HEK293 (cell line): ENCODE data around the gene MAPK14.

Source experiments
- ZEB2 ChIP-seq: fragments of 450-650 bp; formaldehyde crosslinking; IDR thresholded peaks from 2 replicates; pipeline ENCODE4 v1.5.1; 2016; ENCODE audit warnings: missing biosample characterization, missing genetic modification characterization
- ZNF112 ChIP-seq: fragments of 450-650 bp; formaldehyde crosslinking; IDR thresholded peaks from 2 replicates; pipeline ENCODE4 v1.5.0; 2017; ENCODE audit warnings: missing biosample characterization, missing genetic modification characterization
- ZNF555 ChIP-seq: fragments of 450-650 bp; formaldehyde crosslinking; conservative IDR thresholded peaks from 2 replicates; pipeline ENCODE4 v1.5.1; 2017; ENCODE audit warnings: missing biosample characterization, mild to moderate bottlenecking, missing genetic modification characterization, inconsistent platforms
- ZNF596 ChIP-seq: fragments of 450-650 bp; IDR thresholded peaks from 2 replicates; pipeline ENCODE4 v1.5.0; 2018; ENCODE audit warnings: missing biosample characterization, mild to moderate bottlenecking, missing genetic modification characterization, moderate library complexity
- ZNF660 ChIP-seq: fragments of 450-650 bp; IDR thresholded peaks from 2 replicates; pipeline ENCODE4 v1.5.1; 2018; ENCODE audit warnings: missing biosample characterization, mild to moderate bottlenecking, missing genetic modification characterization
- TF ChIP-seq, protein P1 (sequence below): fragments of 450-650 bp; formaldehyde crosslinking; IDR thresholded peaks from 2 replicates; pipeline ENCODE4 v1.5.1; 2016; ENCODE audit warnings: missing biosample characterization, missing genetic modification characterization

DNA sequence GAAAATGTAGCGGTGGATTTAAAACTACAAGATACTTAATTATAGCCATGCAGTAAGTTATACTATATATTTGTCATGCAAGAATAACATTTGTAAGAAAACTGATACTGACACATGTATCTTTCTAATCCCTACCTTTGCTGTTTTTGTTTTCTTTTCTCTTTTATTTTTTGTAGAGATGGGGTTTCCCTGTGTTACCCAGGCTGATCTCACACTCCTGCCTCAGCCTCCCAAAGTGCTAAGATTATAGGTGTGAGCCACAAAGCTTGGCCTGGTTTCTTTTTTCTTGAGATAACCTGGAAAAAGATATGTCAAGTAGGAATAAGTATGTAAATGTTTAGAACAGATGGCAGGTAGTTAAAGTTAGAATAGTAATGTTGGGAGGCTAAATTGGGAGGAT lies 44.1 kb downstream of the MAPK14 start:
- TF ChIP-seq ZNF660, result no peak
- TF ChIP-seq, protein P1, sequence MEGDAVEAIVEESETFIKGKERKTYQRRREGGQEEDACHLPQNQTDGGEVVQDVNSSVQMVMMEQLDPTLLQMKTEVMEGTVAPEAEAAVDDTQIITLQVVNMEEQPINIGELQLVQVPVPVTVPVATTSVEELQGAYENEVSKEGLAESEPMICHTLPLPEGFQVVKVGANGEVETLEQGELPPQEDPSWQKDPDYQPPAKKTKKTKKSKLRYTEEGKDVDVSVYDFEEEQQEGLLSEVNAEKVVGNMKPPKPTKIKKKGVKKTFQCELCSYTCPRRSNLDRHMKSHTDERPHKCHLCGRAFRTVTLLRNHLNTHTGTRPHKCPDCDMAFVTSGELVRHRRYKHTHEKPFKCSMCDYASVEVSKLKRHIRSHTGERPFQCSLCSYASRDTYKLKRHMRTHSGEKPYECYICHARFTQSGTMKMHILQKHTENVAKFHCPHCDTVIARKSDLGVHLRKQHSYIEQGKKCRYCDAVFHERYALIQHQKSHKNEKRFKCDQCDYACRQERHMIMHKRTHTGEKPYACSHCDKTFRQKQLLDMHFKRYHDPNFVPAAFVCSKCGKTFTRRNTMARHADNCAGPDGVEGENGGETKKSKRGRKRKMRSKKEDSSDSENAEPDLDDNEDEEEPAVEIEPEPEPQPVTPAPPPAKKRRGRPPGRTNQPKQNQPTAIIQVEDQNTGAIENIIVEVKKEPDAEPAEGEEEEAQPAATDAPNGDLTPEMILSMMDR (tag by site-specific recombination), result no peak
- no peak for TF ChIP-seq ZEB2 (tag by site-specific recombination)
- no peak for TF ChIP-seq ZNF596 (tag by site-specific recombination)
- TF ChIP-seq ZNF555 (tag by site-specific recombination), result no peak
- no peak for TF ChIP-seq ZNF112 (tag by site-specific recombination)
